SK-N-SH treated with all-trans-retinoic acid at 6 μM for 48 hours (cell line): ENCODE measurements around the gene ENPP3.

Experiments
- ATAC-seq: fragments of 200-7000 bp; cut with Tn5 transposase; 3 replicates; pipeline ENCODE4 v1.9.1; 2020; ENCODE audit warnings: mild to moderate bottlenecking, moderate library complexity
- ARNTL ChIP-seq: fragments of 450-650 bp; formaldehyde crosslinking; IDR thresholded peaks from 2 replicates; pipeline ENCODE4 v1.5.0; 2020; ENCODE audit warnings: low read depth, mild to moderate bottlenecking, moderate library complexity, borderline replicate concordance
- CREB5 ChIP-seq: fragments of 250-450 bp; sonication (Bioruptor Pico); IDR thresholded peaks from 2 replicates; pipeline ENCODE4 v1.5.1; 2020; ENCODE audit warnings: low read depth, mild to moderate bottlenecking, moderate library complexity
- CSDC2 ChIP-seq: fragments of 250-450 bp; sonication (Bioruptor Pico); IDR thresholded peaks from 2 replicates; pipeline ENCODE4 v1.5.0; 2020; ENCODE audit warnings: mild to moderate bottlenecking, moderate library complexity
- CSRNP3 ChIP-seq: fragments of 250-450 bp; sonication (Bioruptor Pico); IDR thresholded peaks from 2 replicates; pipeline ENCODE4 v1.5.1; 2021; ENCODE audit warnings: mild to moderate bottlenecking, moderate library complexity
- ESRRG ChIP-seq: fragments of 250-450 bp; sonication (Bioruptor Pico); IDR thresholded peaks from 2 replicates; pipeline ENCODE4 v1.6.1; 2021; ENCODE audit warnings: mild to moderate bottlenecking
- GLIS3 ChIP-seq: fragments of 250-450 bp; sonication (Bioruptor Pico); IDR thresholded peaks from 2 replicates; pipeline ENCODE4 v1.5.0; 2020; ENCODE audit warnings: mild to moderate bottlenecking, moderate library complexity
- ISL1 ChIP-seq: fragments of 250-450 bp; sonication (Bioruptor Pico); IDR thresholded peaks from 2 replicates; pipeline ENCODE4 v2.1.2; 2022; ENCODE audit warnings: mild to moderate bottlenecking, moderate library complexity
- PATZ1 ChIP-seq: fragments of 250-450 bp; sonication (Bioruptor Pico); IDR thresholded peaks from 2 replicates; pipeline ENCODE4 v1.8.0; 2020; ENCODE audit warnings: mild to moderate bottlenecking, moderate library complexity, borderline replicate concordance
- POU6F1 ChIP-seq: fragments of 250-450 bp; sonication (Bioruptor Pico); IDR thresholded peaks from 2 replicates; pipeline ENCODE4 v1.8.0; 2021; ENCODE audit warnings: low read depth, mild to moderate bottlenecking, moderate library complexity, borderline replicate concordance
- PPARA ChIP-seq: fragments of 250-450 bp; sonication (Bioruptor Pico); IDR thresholded peaks from 2 replicates; pipeline ENCODE4 v1.5.0; 2020; ENCODE audit warnings: mild to moderate bottlenecking, borderline replicate concordance
- RARB ChIP-seq: fragments of 250-450 bp; sonication (Bioruptor Pico); IDR thresholded peaks from 2 replicates; pipeline ENCODE4 v1.8.0; 2021; ENCODE audit warnings: mild to moderate bottlenecking, moderate library complexity
- SNAI2 ChIP-seq: fragments of 250-450 bp; sonication (Bioruptor Pico); IDR thresholded peaks from 2 replicates; pipeline ENCODE4 v1.5.0; 2020; ENCODE audit warnings: mild to moderate bottlenecking, moderate library complexity
- TCF4 ChIP-seq: fragments of 250-450 bp; sonication (Bioruptor Pico); IDR thresholded peaks from 2 replicates; pipeline ENCODE4 v1.8.0; 2021; ENCODE audit warnings: mild to moderate bottlenecking, moderate library complexity, borderline replicate concordance
- TOX ChIP-seq: fragments of 250-450 bp; sonication (Bioruptor Pico); IDR thresholded peaks from 2 replicates; pipeline ENCODE4 v1.8.0; 2021; ENCODE audit warnings: mild to moderate bottlenecking, moderate library complexity, borderline replicate concordance
- TSHZ2 ChIP-seq: fragments of 250-450 bp; sonication (Bioruptor Pico); IDR thresholded peaks from 2 replicates; pipeline ENCODE4 v1.5.0; 2020; ENCODE audit warnings: mild to moderate bottlenecking, moderate library complexity
- ZFP3 ChIP-seq: fragments of 250-450 bp; sonication (Bioruptor Pico); IDR thresholded peaks from 2 replicates; pipeline ENCODE4 v1.5.0; 2020; ENCODE audit warnings: mild to moderate bottlenecking, moderate library complexity
- ZFP30 ChIP-seq: fragments of 450-650 bp; formaldehyde crosslinking; IDR thresholded peaks from 2 replicates; pipeline ENCODE4 v1.5.0; 2022; ENCODE audit warnings: mild to moderate bottlenecking, moderate library complexity
- ZNF565 ChIP-seq: fragments of 450-650 bp; formaldehyde crosslinking; conservative IDR thresholded peaks from 2 replicates; pipeline ENCODE4 v1.5.0; 2020; ENCODE audit warnings: low read depth, mild to moderate bottlenecking, moderate library complexity
- ZNF70 ChIP-seq: fragments of 450-650 bp; formaldehyde crosslinking; IDR thresholded peaks from 2 replicates; pipeline ENCODE4 v1.5.0; 2020; ENCODE audit warnings: mild to moderate bottlenecking, moderate library complexity
- ZNF8 ChIP-seq: fragments of 450-650 bp; formaldehyde crosslinking; IDR thresholded peaks from 2 replicates; pipeline ENCODE4 v1.5.0; 2020; ENCODE audit warnings: mild to moderate bottlenecking, moderate library complexity

The ENPP3 gene

GRCh38 chr6:131685266-131685780, 48.2 kb downstream of the ENPP3 start:
- no peak for ATAC-seq
- TF ChIP-seq ZFP3 (CRISPR knock-in tag) (no peak), PATZ1 (CRISPR knock-in tag) (no peak), ZFP30 (CRISPR knock-in tag) (no peak), ISL1 (CRISPR knock-in tag) (no peak), ZNF565 (CRISPR knock-in tag) (no peak), ESRRG (no peak), CREB5 (CRISPR knock-in tag) (no peak), TCF4 (CRISPR knock-in tag) (no peak), GLIS3 (no peak), ARNTL (no peak), POU6F1 (CRISPR knock-in tag) (no peak), CSDC2 (CRISPR knock-in tag) (no peak), PPARA (CRISPR knock-in tag) (no peak), ZNF8 (no peak), TOX (CRISPR knock-in tag) (no peak), ZNF70 (CRISPR knock-in tag) (no peak)
- TF ChIP-seq, all 23 proteins: peak for 0

GRCh38 chr6:131687022-131687421, 49.9 kb downstream of the ENPP3 start:
- ATAC-seq, result no peak
- no peak for TF ChIP-seq RARB (CRISPR knock-in tag)
- no peak for TF ChIP-seq CSDC2 (CRISPR knock-in tag)
- TF ChIP-seq ISL1 (CRISPR knock-in tag), result no peak
- TF ChIP-seq, all 23 proteins: peak for 0

- no peak for TF ChIP-seq SNAI2 (CRISPR knock-in tag)
- TF ChIP-seq ZNF70 (CRISPR knock-in tag), result no peak
- TF ChIP-seq TOX (CRISPR knock-in tag), result no peak
- no peak for TF ChIP-seq ZNF8
- TF ChIP-seq POU6F1 (CRISPR knock-in tag), result no peak
- TF ChIP-seq GLIS3, result no peak
- TF ChIP-seq ZFP3 (CRISPR knock-in tag), result no peak
- no peak for TF ChIP-seq TSHZ2 (CRISPR knock-in tag)
- TF ChIP-seq CSRNP3 (CRISPR knock-in tag), result no peak
- ATAC-seq, result no peak
Observed at GRCh38 chr6:131688286-131688685, 51.2 kb downstream of the ENPP3 start.
